ENCODE data around the gene PLEK. TPM values are rescaled to one million over a fixed set of nuclear protein-coding genes. Genes with fewer than 3 reads are reported as not detected.
"Not testable (repeated sequence)": the region's sequence is repeated elsewhere in the genome, so short reads cannot be mapped to it uniquely, and the experiment has no call there.

PLEK gene
- polyA plus RNA-seq, 1 of the 3 experiments (the other 2 are of a cell fraction): 0.02 TPM

- H3K27me3 ChIP-seq (ENCODE audit: insufficient read depth); DNase-seq; H3K27ac ChIP-seq (ENCODE audit: low read depth in 2 of 2, low read length in 1 of 2); H3K79me2 ChIP-seq (ENCODE audit: insufficient read depth); H3K4me1 ChIP-seq (ENCODE audit: control insufficient read depth in 1 of 2, insufficient read depth in 2 of 2, low read depth in 1 of 2, low read length in 1 of 2); H3K9me3 ChIP-seq; H3K4me3 ChIP-seq (ENCODE audit: low read depth in 2 of 2, low read length in 1 of 2); H3K4me2 ChIP-seq; H3K9me2 ChIP-seq; H2AFZ ChIP-seq (ENCODE audit: low read depth); H3F3A ChIP-seq (replicated peaks; ENCODE audit: insufficient read depth); POLR2A ChIA-PET; H3K9ac ChIP-seq; H4K20me1 ChIP-seq (ENCODE audit: insufficient read depth); H3K36me3 ChIP-seq (replicated peaks in 1 of 2; ENCODE audit: control insufficient read depth in 1 of 2, insufficient read depth in 2 of 2, low read length in 1 of 2): not testable (repeated sequence)
- CTCF ChIA-PET: interaction anchor here (1.4 kb wide), 1 partner anchor 9 kb away, joined by 4 read pairs; no protein-coding TSS in a partner anchor
- 37% methylated on average over 4 of the region's 4 CpGs for WGBS (ENCODE audit: low lambda C conversion rate)
Observed at GRCh38 chr2:68349091-68349490, 16.0 kb upstream of the PLEK start.

GRCh38 chr2:68351997-68352396 lies 13.1 kb upstream of the PLEK start:
- Histone ChIP-seq H3K27ac (ENCODE audit: low read depth in 2 of 2, low read length in 1 of 2) (no peak overlapping the region), H3K4me1 (ENCODE audit: control insufficient read depth in 1 of 2, insufficient read depth in 2 of 2, low read depth in 1 of 2, low read length in 1 of 2) (no peaks in the 10 kb centered on the region), H3K9me3 (no peaks in the 10 kb centered on the region), H4K20me1 (ENCODE audit: insufficient read depth) (no peaks in the 10 kb centered on the region), H3K9ac (no peak overlapping the region), H3K9me2 (no peaks in the 10 kb centered on the region), H3K4me3 (ENCODE audit: low read depth in 2 of 2, low read length in 1 of 2) (no peak overlapping the region), H3F3A (replicated peaks; ENCODE audit: insufficient read depth) (no peaks in the 10 kb centered on the region), H3K4me2 (no peak overlapping the region), H3K79me2 (ENCODE audit: insufficient read depth) (no peaks in the 10 kb centered on the region), H3K27me3 (ENCODE audit: insufficient read depth) (no peaks in the 10 kb centered on the region), H3K36me3 (replicated peaks in 1 of 2; ENCODE audit: control insufficient read depth in 1 of 2, insufficient read depth in 2 of 2, low read length in 1 of 2) (no peaks in the 10 kb centered on the region), H2AFZ (ENCODE audit: low read depth) (no peak overlapping the region)
- POLR2A ChIA-PET: no interaction called here
- CTCF ChIA-PET: interaction anchor here (1.1 to 1.3 kb wide), 2 partner anchors 9 to 89 kb away, joined by 3 to 7 read pairs; no protein-coding TSS in a partner anchor
- TF ChIP-seq GABPA (IDR thresholded peaks at IDR 0.05; ENCODE audit: low read depth) (no peak), EP300 (IDR thresholded peaks at IDR 0.05; ENCODE audit: borderline replicate concordance in 1 of 2, low read depth in 1 of 2, low read length in 1 of 2) (no peak), CHD2 (IDR thresholded peaks at IDR 0.05; ENCODE audit: low read length, partially characterized antibody) (no peak), REST (IDR thresholded peaks at IDR 0.05; ENCODE audit: low read depth, low read length) (no peak)
- TF ChIP-seq, protein P1, sequence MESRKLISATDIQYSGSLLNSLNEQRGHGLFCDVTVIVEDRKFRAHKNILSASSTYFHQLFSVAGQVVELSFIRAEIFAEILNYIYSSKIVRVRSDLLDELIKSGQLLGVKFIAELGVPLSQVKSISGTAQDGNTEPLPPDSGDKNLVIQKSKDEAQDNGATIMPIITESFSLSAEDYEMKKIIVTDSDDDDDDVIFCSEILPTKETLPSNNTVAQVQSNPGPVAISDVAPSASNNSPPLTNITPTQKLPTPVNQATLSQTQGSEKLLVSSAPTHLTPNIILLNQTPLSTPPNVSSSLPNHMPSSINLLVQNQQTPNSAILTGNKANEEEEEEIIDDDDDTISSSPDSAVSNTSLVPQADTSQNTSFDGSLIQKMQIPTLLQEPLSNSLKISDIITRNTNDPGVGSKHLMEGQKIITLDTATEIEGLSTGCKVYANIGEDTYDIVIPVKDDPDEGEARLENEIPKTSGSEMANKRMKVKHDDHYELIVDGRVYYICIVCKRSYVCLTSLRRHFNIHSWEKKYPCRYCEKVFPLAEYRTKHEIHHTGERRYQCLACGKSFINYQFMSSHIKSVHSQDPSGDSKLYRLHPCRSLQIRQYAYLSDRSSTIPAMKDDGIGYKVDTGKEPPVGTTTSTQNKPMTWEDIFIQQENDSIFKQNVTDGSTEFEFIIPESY (IDR thresholded peaks at IDR 0.05; ENCODE audit: borderline replicate concordance, low read depth): no peak
- 68% methylated on average over 6 of the region's 6 CpGs for WGBS (ENCODE audit: low lambda C conversion rate)
- no peak for DNase-seq

Measured in SK-N-SH (cell line).